Activated naive CD4-positive, alpha-beta T cell treated with anti-CD3 and anti-CD28 coated beads, Interleukin-2, amount 10 ng/mL, durations not matched to agents 7 days and 5 days (primary cell): Measurements from ENCODE around the gene AIFM2.

ENCODE experiments used
- CTCF ChIA-PET: fragments of 350-600 bp; sonication (Branson Sonifier 250); formaldehyde crosslinking; loops from one replicate; lab custom pipeline; 2021; ENCODE audit warnings: antibody characterized with exemption; lab: Charles Lee
- DNase-seq: peaks from one replicate; pipeline ENCODE4 v3.0.0-alpha.2; 2020
- H3K27ac Mint-ChIP-seq: one replicate; pipeline ENCODE4 v1.8.0; 2021; ENCODE audit warnings: mild to moderate bottlenecking, moderate library complexity, mixed read lengths
- H3K27me3 Mint-ChIP-seq: one replicate; pipeline ENCODE4 v1.8.0; 2021; ENCODE audit warnings: mild to moderate bottlenecking, mixed read lengths
- H3K36me3 Mint-ChIP-seq: one replicate; pipeline ENCODE4 v1.8.0; 2021; ENCODE audit warnings: mixed read lengths
- H3K4me1 Mint-ChIP-seq: one replicate; pipeline ENCODE4 v1.8.0; 2021; ENCODE audit warnings: mixed read lengths
- H3K4me3 Mint-ChIP-seq: one replicate; pipeline ENCODE4 v1.8.0; 2021; ENCODE audit warnings: mild to moderate bottlenecking, moderate library complexity, mixed read lengths
- H3K9me3 Mint-ChIP-seq: one replicate; pipeline ENCODE4 v1.8.0; 2021; ENCODE audit warnings: mixed read lengths

The AIFM2 gene

GRCh38 chr10:70140297-70140696, 7.7 kb upstream of the AIFM2 start:
- H3K27ac Mint-ChIP-seq: no peak overlapping the region
- H3K4me3 Mint-ChIP-seq: no peak overlapping the region
- peaks cover 1% of the 10 kb centered on the region for H3K27me3 Mint-ChIP-seq
- H3K4me1 Mint-ChIP-seq: peaks cover 16% of the 10 kb centered on the region
- peaks cover 15% of the 10 kb centered on the region for H3K36me3 Mint-ChIP-seq
- H3K9me3 Mint-ChIP-seq: no peaks in the 10 kb centered on the region
- no peak for DNase-seq
- CTCF ChIA-PET: interaction anchor here (0.9 kb wide), 1 partner anchor 11 kb away, joined by 4 read pairs; no protein-coding TSS in a partner anchor

- Mint-ChIP-seq H3K9me3 (no peaks in the 10 kb centered on the region), H3K4me3 (no peak overlapping the region), H3K4me1 (peaks cover 13% of the 10 kb centered on the region), H3K27ac (no peak overlapping the region), H3K27me3 (peaks cover 5% of the 10 kb centered on the region), H3K36me3 (peaks cover 15% of the 10 kb centered on the region)
- no peak for DNase-seq
- CTCF ChIA-PET: interaction anchor here (0.9 to 2.1 kb wide), 2 partner anchors 10 to 24 kb away, joined by 4 to 10 read pairs; no protein-coding TSS in a partner anchor
These were observed 7.3 kb upstream of the AIFM2 start for GRCh38 chr10:70139997-70140250.

- no peaks in the 10 kb centered on the region for H3K9me3 Mint-ChIP-seq
- no peak overlapping the region for H3K27ac Mint-ChIP-seq
- peaks cover 8% of the 10 kb centered on the region for H3K4me1 Mint-ChIP-seq
- DNase-seq: no peak
- peaks cover 14% of the 10 kb centered on the region for H3K36me3 Mint-ChIP-seq
- H3K4me3 Mint-ChIP-seq: no peak overlapping the region
- H3K27me3 Mint-ChIP-seq: peaks cover 6% of the 10 kb centered on the region
- CTCF ChIA-PET: interaction anchor here (0.9 to 2.1 kb wide), 2 partner anchors 10 to 23 kb away, joined by 4 to 10 read pairs; no protein-coding TSS in a partner anchor
These were observed 6.7 kb upstream of the AIFM2 start for GRCh38 chr10:70139151-70139996.

GRCh38 chr10:70137927-70138883, 5.6 kb upstream of the AIFM2 start:
- no peak for DNase-seq
- CTCF ChIA-PET: interaction anchor here (2.1 kb wide), 1 partner anchor 22 kb away, joined by 10 read pairs; no protein-coding TSS in a partner anchor
- Mint-ChIP-seq H3K27me3 (peaks cover 9% of the 10 kb centered on the region), H3K27ac (no peak overlapping the region), H3K4me1 (peaks cover 6% of the 10 kb centered on the region), H3K4me3 (no peak overlapping the region), H3K36me3 (peaks cover 13% of the 10 kb centered on the region), H3K9me3 (no peaks in the 10 kb centered on the region)

DNA sequence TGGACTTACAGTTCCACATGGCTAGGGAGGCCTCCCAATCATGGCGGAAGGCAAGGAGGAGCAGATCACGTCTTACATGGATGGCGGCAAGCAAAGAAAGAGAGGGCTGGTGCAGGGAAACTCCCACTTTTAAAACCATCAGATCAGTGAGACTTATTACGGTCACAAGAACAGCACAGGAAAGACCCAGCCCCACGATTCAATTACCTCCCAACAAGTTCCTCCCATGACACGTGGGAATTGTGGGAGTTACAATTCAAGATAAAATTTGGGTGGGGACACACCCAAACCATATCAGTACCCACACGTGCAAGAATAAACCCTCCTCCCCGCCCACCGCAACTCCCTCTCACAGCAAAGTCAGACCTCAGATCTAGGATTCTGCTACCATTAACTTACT, 4.5 kb upstream of the AIFM2 start:
- H3K36me3 Mint-ChIP-seq: peaks cover 11% of the 10 kb centered on the region
- no peak overlapping the region for H3K27ac Mint-ChIP-seq
- H3K4me1 Mint-ChIP-seq: peaks cover 15% of the 10 kb centered on the region
- no peaks in the 10 kb centered on the region for H3K9me3 Mint-ChIP-seq
- peaks cover 19% of the 10 kb centered on the region for H3K27me3 Mint-ChIP-seq
- DNase-seq: no peak
- CTCF ChIA-PET: interaction anchor here (2.1 to 2.3 kb wide), 2 partner anchors 9 to 21 kb away, joined by 15 to 17 read pairs; partner anchors contain the start of gene TYSND1
- no peak overlapping the region for H3K4me3 Mint-ChIP-seq

GRCh38 chr10:70135684-70136083, 3.1 kb upstream of the AIFM2 start:
- Mint-ChIP-seq H3K27ac (no peak overlapping the region), H3K4me3 (no peak overlapping the region), H3K27me3 (peaks cover 28% of the 10 kb centered on the region), H3K36me3 (peaks cover 11% of the 10 kb centered on the region), H3K9me3 (no peaks in the 10 kb centered on the region), H3K4me1 (peaks cover 20% of the 10 kb centered on the region)
- DNase-seq: no peak
- CTCF ChIA-PET: interaction anchor here (2.1 to 2.3 kb wide), 2 partner anchors 11 to 19 kb away, joined by 15 to 17 read pairs; partner anchors contain the start of gene TYSND1

DNA sequence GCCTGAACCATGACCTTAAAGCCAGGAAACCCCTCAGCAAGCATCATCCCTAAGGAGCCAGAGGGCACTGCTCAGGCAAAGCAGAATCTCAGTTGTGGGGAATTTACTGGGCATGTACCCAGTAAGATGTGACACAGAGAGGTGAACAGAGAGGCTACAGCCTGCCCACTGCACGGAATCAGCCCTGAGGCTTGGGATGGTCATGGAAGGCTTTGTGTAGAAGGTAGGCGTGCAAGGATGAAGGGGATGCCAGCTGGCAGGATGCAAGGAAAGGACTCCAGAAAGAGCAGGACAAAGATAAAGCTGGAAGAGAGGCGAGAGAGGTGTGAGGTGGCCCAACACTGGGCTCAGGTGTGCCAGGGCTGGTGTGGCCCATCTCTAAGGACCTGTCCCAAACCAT, 2.4 kb upstream of the AIFM2 start:
- Mint-ChIP-seq H3K9me3 (no peaks in the 10 kb centered on the region), H3K4me3 (no peak overlapping the region), H3K27me3 (peaks cover 28% of the 10 kb centered on the region), H3K4me1 (peaks cover 20% of the 10 kb centered on the region), H3K27ac (no peak overlapping the region), H3K36me3 (peaks cover 11% of the 10 kb centered on the region)
- CTCF ChIA-PET: interaction anchor here (2.1 to 2.3 kb wide), 2 partner anchors 11 to 19 kb away, joined by 15 to 17 read pairs; partner anchors contain the start of gene TYSND1
- DNase-seq: no peak

DNA sequence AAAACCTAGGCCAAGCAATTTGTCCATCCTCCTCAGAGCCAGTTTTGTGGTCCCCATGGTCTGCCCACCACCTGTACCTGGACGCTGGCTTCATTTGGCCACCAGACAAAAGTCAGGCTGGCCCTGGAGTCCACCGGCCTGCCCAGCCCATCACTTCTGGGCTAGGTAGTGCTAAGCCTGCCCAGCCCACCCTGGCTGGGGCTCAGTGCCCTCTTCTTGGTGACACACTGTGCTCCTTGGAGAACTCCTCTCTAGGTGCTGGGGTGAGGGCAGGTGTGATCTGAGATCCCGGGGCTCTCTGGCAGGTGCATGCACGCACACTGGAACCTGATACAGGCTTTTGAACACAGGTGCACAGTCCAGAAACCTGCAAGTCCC, 1.1 kb downstream of the AIFM2 start:
- H3K9me3 Mint-ChIP-seq: no peaks in the 10 kb centered on the region
- DNase-seq: peak; percentile 10
- peaks cover 28% of the 10 kb centered on the region for H3K27me3 Mint-ChIP-seq
- H3K4me3 Mint-ChIP-seq: peak overlapping the region; percentile 79
- peaks cover 2% of the 10 kb centered on the region for H3K36me3 Mint-ChIP-seq
- CTCF ChIA-PET: interaction anchor here (1.0 kb wide), 1 partner anchor 16 kb away, joined by 3 read pairs; no protein-coding TSS in a partner anchor
- H3K4me1 Mint-ChIP-seq: peaks cover 15% of the 10 kb centered on the region
- H3K27ac Mint-ChIP-seq: no peak overlapping the region

GRCh38 chr10:70130878-70131559, 1.6 kb downstream of the AIFM2 start:
- DNase-seq: no peak
- Mint-ChIP-seq H3K4me3 (no peak overlapping the region), H3K27ac (no peak overlapping the region), H3K4me1 (peaks cover 15% of the 10 kb centered on the region), H3K9me3 (no peaks in the 10 kb centered on the region), H3K27me3 (peaks cover 28% of the 10 kb centered on the region), H3K36me3 (peaks cover 2% of the 10 kb centered on the region)
- CTCF ChIA-PET: interaction anchor here (1.0 to 1.5 kb wide), 2 partner anchors 11 to 16 kb away, joined by 3 read pairs; no protein-coding TSS in a partner anchor

GRCh38 chr10:70126700-70127395, 5.8 kb downstream of the AIFM2 start:
- Mint-ChIP-seq H3K4me3 (no peak overlapping the region), H3K36me3 (no peaks in the 10 kb centered on the region), H3K27ac (no peak overlapping the region), H3K4me1 (peaks cover 2% of the 10 kb centered on the region), H3K27me3 (peaks cover 7% of the 10 kb centered on the region), H3K9me3 (no peaks in the 10 kb centered on the region)
- CTCF ChIA-PET: interaction anchor here (0.5 to 1.7 kb wide), 3 partner anchors 11 to 402 kb away, joined by 3 to 7 read pairs (median 4); partner anchors contain the start of gene TYSND1
- DNase-seq: no peak

GRCh38 chr10:70125918-70126552, 6.6 kb downstream of the AIFM2 start:
- H3K4me3 Mint-ChIP-seq: no peak overlapping the region
- no peaks in the 10 kb centered on the region for H3K36me3 Mint-ChIP-seq
- DNase-seq: no peak
- H3K27me3 Mint-ChIP-seq: no peaks in the 10 kb centered on the region
- no peaks in the 10 kb centered on the region for H3K4me1 Mint-ChIP-seq
- CTCF ChIA-PET: interaction anchor here (1.7 kb wide), 1 partner anchor 10 kb away, joined by 7 read pairs; no protein-coding TSS in a partner anchor
- no peak overlapping the region for H3K27ac Mint-ChIP-seq
- no peaks in the 10 kb centered on the region for H3K9me3 Mint-ChIP-seq

DNA sequence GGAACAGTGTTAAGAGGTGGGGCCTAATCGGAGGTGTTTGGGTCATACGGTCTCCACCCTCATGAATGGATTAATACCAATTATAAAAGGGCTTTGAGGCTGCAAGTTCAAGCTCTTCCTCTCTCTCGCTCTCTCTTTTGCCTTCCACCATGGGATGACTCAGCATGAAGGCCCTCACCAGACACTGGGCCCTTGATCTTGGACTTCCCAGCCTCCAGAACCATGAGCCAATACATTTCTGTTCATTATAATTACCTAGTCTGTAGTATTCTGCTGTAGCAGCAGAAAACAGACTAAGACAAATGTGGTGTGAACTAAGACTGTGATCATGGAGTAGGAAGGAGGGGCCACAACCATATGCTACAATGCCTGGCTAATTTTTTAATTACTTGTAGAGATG, 7.7 kb downstream of the AIFM2 start:
- peaks cover 3% of the 10 kb centered on the region for H3K27me3 Mint-ChIP-seq
- no peak overlapping the region for H3K27ac Mint-ChIP-seq
- CTCF ChIA-PET: interaction anchor here (1.7 kb wide), 1 partner anchor 9 kb away, joined by 9 read pairs; no protein-coding TSS in a partner anchor
- no peak overlapping the region for H3K4me3 Mint-ChIP-seq
- H3K36me3 Mint-ChIP-seq: no peaks in the 10 kb centered on the region
- H3K4me1 Mint-ChIP-seq: no peaks in the 10 kb centered on the region
- DNase-seq: no peak
- no peaks in the 10 kb centered on the region for H3K9me3 Mint-ChIP-seq
